Esophagus squamous epithelium (tissue), 4 donors: Measurements from ENCODE around the gene TTYH3.

ENCODE experiments used
- CTCF ChIP-seq, 6 experiments: fragments of 450-650 bp in 4 of 6; fragments of 200-600 bp in 2 of 6; sonication (generic) in 2 of 6; IDR thresholded peaks; one replicate each; pipeline ENCODE4 v1.5.1; 2016 to 2019; ENCODE audit warnings: antibody characterized with exemption in 6 of 6, mild to moderate bottlenecking in 4 of 6, moderate library complexity in 4 of 6
- POLR2A ChIP-seq, 4 donors: fragments of 450-650 bp; IDR thresholded peaks; one replicate each; pipeline ENCODE4 v1.6.1; 2017; ENCODE audit warnings: antibody characterized with exemption in 4 of 4, mild to moderate bottlenecking in 4 of 4, moderate library complexity in 3 of 4

- TF ChIP-seq POLR2A (IDR thresholded peaks at IDR 0.05): no peak
- TF ChIP-seq CTCF (IDR thresholded peaks at IDR 0.05): no peak
Measured at GRCh38 chr7:2644562-2645273, 12.9 kb downstream of the TTYH3 start.
